H1 (cell line): ENCODE data around the gene ATG5. TPM values are rescaled to one million over a fixed set of nuclear protein-coding genes. Genes with fewer than 3 reads are reported as not detected.

Source experiments
- CTCF ChIA-PET: fragments of 300-600 bp; sonication (Branson Sonifier 250); formaldehyde crosslinking; loops from one replicate; lab custom pipeline; 2021; ENCODE audit not compliant: partially characterized antibody; lab: Charles Lee
- POLR2A ChIA-PET: fragments of 300-600 bp; sonication (Branson Sonifier 250); formaldehyde crosslinking; loops from one replicate; lab custom pipeline; 2021; ENCODE audit warnings: inconsistent platforms; ENCODE audit not compliant: partially characterized antibody; lab: Charles Lee
- DNase-seq, 2 experiments: peaks; one replicate each; pipeline versions ENCODE4 v3.0.0 to v3.0.0-alpha.2; 2010 to 2022; ENCODE audit warnings: low spot score in 2 of 2, low read depth in 1 of 2, mixed read lengths in 1 of 2
- FAIRE-seq: peaks from 2 replicates; lab custom pipeline; 2011; peaks lifted over from hg19 to GRCh38; lab: Jason Lieb, UNC
- H2AFZ ChIP-seq: 2 replicates; pipeline ENCODE4 v1.8.1; 2012; ENCODE audit warnings: low read length, inconsistent platforms
- H2AK5ac ChIP-seq: 2 replicates; pipeline ENCODE4 v1.6.1; 2013; ENCODE audit warnings: low read depth, low read length
- H2BK120ac ChIP-seq: replicated peaks from 2 replicates; pipeline ENCODE3; 2013; ENCODE audit warnings: low read depth, low read length, inconsistent platforms
- H2BK12ac ChIP-seq: 2 replicates; pipeline ENCODE4 v1.6.1; 2013; ENCODE audit warnings: low read depth, low read length
- H2BK15ac ChIP-seq: 2 replicates; pipeline ENCODE4 v1.6.1; 2013; ENCODE audit warnings: low read length
- H2BK20ac ChIP-seq: 2 replicates; pipeline ENCODE4 v1.6.1; 2013; ENCODE audit warnings: low read length
- H2BK5ac ChIP-seq: 2 replicates; pipeline ENCODE4 v1.6.1; 2013; ENCODE audit warnings: low read depth, low read length
- H3K14ac ChIP-seq: 2 replicates; pipeline ENCODE4 v1.6.1; 2013; ENCODE audit warnings: inconsistent platforms; ENCODE audit not compliant: insufficient read length
- H3K18ac ChIP-seq: 2 replicates; pipeline ENCODE4 v1.6.1; 2013; ENCODE audit warnings: low read length; ENCODE audit errors: extremely low read depth
- H3K23ac ChIP-seq: 2 replicates; pipeline ENCODE4 v1.6.1; 2013; ENCODE audit warnings: inconsistent platforms; ENCODE audit not compliant: insufficient read length
- H3K23me2 ChIP-seq: 2 replicates; pipeline ENCODE4 v1.6.1; 2013; ENCODE audit warnings: low read depth, low read length
- H3K27ac ChIP-seq: 2 replicates; pipeline ENCODE4 v1.6.1; 2011; ENCODE audit warnings: low read depth, low read length, inconsistent platforms
- H3K27me3 ChIP-seq, 4 experiments: replicated peaks in 1 of 4; 1 replicate in 1 of 4; 2 replicates in 3 of 4; pipeline versions ENCODE4 v1.6.1 to v1.8.1; 2011 to 2013; ENCODE audit warnings: low read length in 3 of 4, mild to moderate bottlenecking in 3 of 4, inconsistent platforms in 2 of 4, mixed read lengths in 2 of 4, moderate library complexity in 1 of 4; ENCODE audit not compliant: control insufficient read depth in 3 of 4, insufficient read depth in 3 of 4; ENCODE audit errors: extremely low read depth in 1 of 4
- H3K36me3 ChIP-seq, 4 experiments: 2 replicates each; pipeline versions ENCODE4 v1.6.1 to v1.8.1; 2011 to 2013; ENCODE audit warnings: mild to moderate bottlenecking in 4 of 4, low read length in 3 of 4, moderate library complexity in 2 of 4, control low read depth in 1 of 4, inconsistent platforms in 1 of 4; ENCODE audit not compliant: insufficient read depth in 4 of 4, control insufficient read depth in 2 of 4
- H3K4ac ChIP-seq: replicated peaks from 2 replicates; pipeline ENCODE3; 2013; ENCODE audit warnings: low read length, low read depth, mixed read lengths, inconsistent platforms; ENCODE audit not compliant: insufficient read length
- H3K4me1 ChIP-seq, 4 experiments: replicated peaks in 1 of 4; 1 replicate in 1 of 4; 2 replicates in 3 of 4; pipeline versions ENCODE4 v1.6.1 to v1.8.1; 2011 to 2013; ENCODE audit warnings: low read length in 3 of 4, inconsistent platforms in 2 of 4, mixed read lengths in 1 of 4; ENCODE audit not compliant: insufficient read depth in 4 of 4, control insufficient read depth in 3 of 4
- H3K4me2 ChIP-seq, 2 experiments: 2 replicates each; pipeline versions ENCODE4 v1.6.1 to v1.8.1; 2011 to 2013; ENCODE audit warnings: low read depth in 2 of 2, low read length in 2 of 2, control low read depth in 1 of 2, inconsistent platforms in 1 of 2, mild to moderate bottlenecking in 1 of 2; ENCODE audit not compliant: insufficient read depth in 1 of 2
- H3K4me3 ChIP-seq, 4 experiments: fragments of 200-600, 300-600 bp in 1 of 4; sonication (generic), shearing (Covaris generic), sonication (Bioruptor Twin) in 1 of 4; 2 replicates each; pipeline versions ENCODE4 v1.5.1 to v1.8.1; 2011 to 2016; ENCODE audit warnings: low read length in 4 of 4, low read depth in 3 of 4, control low read depth in 2 of 4, inconsistent platforms in 2 of 4, mild to moderate bottlenecking in 2 of 4, mixed read lengths in 1 of 4, moderate library complexity in 1 of 4; ENCODE audit not compliant: insufficient read depth in 2 of 4; ENCODE audit errors: extremely low read depth in 1 of 4
- H3K56ac ChIP-seq: replicated peaks from 2 replicates; pipeline ENCODE3; 2013; ENCODE audit warnings: low read depth, mild to moderate bottlenecking, mixed read lengths, low read length, inconsistent platforms; ENCODE audit not compliant: insufficient read length
- H3K79me1 ChIP-seq: 2 replicates; pipeline ENCODE4 v1.6.1; 2013; ENCODE audit warnings: low read depth, low read length, control low read depth
- H3K79me2 ChIP-seq, 2 experiments: 2 replicates each; pipeline versions ENCODE4 v1.6.1 to v1.8.1; 2012 to 2013; ENCODE audit warnings: low read length in 2 of 2, mild to moderate bottlenecking in 2 of 2, inconsistent platforms in 1 of 2; ENCODE audit not compliant: insufficient read depth in 2 of 2, control insufficient read depth in 1 of 2
- H3K9ac ChIP-seq, 4 experiments: replicated peaks in 1 of 4; 1 replicate in 1 of 4; 2 replicates in 3 of 4; pipeline versions ENCODE4 v1.6.1 to v1.8.1; 2011 to 2013; ENCODE audit warnings: low read depth in 3 of 4, low read length in 3 of 4, control low read depth in 2 of 4, mild to moderate bottlenecking in 2 of 4, moderate library complexity in 2 of 4, inconsistent platforms in 1 of 4; ENCODE audit errors: extremely low read depth in 1 of 4
- H3K9me3 ChIP-seq, 2 experiments: 2 replicates each; pipeline versions ENCODE4 v1.6.1 to v1.8.1; 2012 to 2013; ENCODE audit warnings: mild to moderate bottlenecking in 2 of 2, moderate library complexity in 2 of 2, control low read depth in 1 of 2, inconsistent platforms in 1 of 2, low read depth in 1 of 2, low read length in 1 of 2, mixed read lengths in 1 of 2; ENCODE audit not compliant: insufficient read depth in 2 of 2
- H4K20me1 ChIP-seq, 2 experiments: replicated peaks in 1 of 2; 2 replicates each; pipeline versions ENCODE3 to v1.8.1; 2011 to 2013; ENCODE audit warnings: inconsistent platforms in 2 of 2, low read length in 2 of 2, mild to moderate bottlenecking in 1 of 2; ENCODE audit not compliant: insufficient read depth in 2 of 2, control insufficient read depth in 1 of 2
- H4K5ac ChIP-seq: 2 replicates; pipeline ENCODE4 v1.6.1; 2013; ENCODE audit warnings: low read length, low read depth, mixed read lengths, inconsistent platforms; ENCODE audit not compliant: insufficient read length
- H4K8ac ChIP-seq: 2 replicates; pipeline ENCODE4 v1.8.0; 2013; ENCODE audit warnings: mild to moderate bottlenecking, moderate library complexity, low read length, inconsistent platforms; ENCODE audit not compliant: insufficient read depth; ENCODE audit errors: extremely low read depth
- H4K91ac ChIP-seq: replicated peaks from 2 replicates; pipeline ENCODE3; 2013; ENCODE audit warnings: low read length, mixed read lengths, inconsistent platforms; ENCODE audit not compliant: insufficient read length
- ASH2L ChIP-seq: fragments of 200-600, 300-600 bp; sonication (generic); IDR thresholded peaks from one replicate; pipeline ENCODE4 v1.7.1; 2017; ENCODE audit warnings: low read length
- CREB1 ChIP-seq: IDR thresholded peaks from 2 replicates; pipeline ENCODE4 v1.6.1; 2012; ENCODE audit warnings: inconsistent platforms
- EGR1 ChIP-seq: IDR thresholded peaks from 2 replicates; pipeline ENCODE4 v1.6.1; 2011; ENCODE audit warnings: low read depth, low read length, borderline replicate concordance
- EZH2 ChIP-seq: fragments of 200-600 bp; sonication (generic); IDR thresholded peaks from 2 replicates; pipeline ENCODE4 v1.7.1; 2012; ENCODE audit warnings: low read depth, mild to moderate bottlenecking, moderate library complexity, low read length, inconsistent platforms; ENCODE audit not compliant: severe bottlenecking
- KDM4A ChIP-seq: IDR thresholded peaks from one replicate; pipeline ENCODE4 v1.7.1; 2012; ENCODE audit warnings: low read depth, mild to moderate bottlenecking, moderate library complexity, low read length, inconsistent platforms; ENCODE audit not compliant: severe bottlenecking
- KDM5A ChIP-seq: fragments of 200-600 bp; IDR thresholded peaks from 2 replicates; pipeline ENCODE4 v1.7.1; 2012; ENCODE audit warnings: mild to moderate bottlenecking, low read length, inconsistent platforms, mixed read lengths
- MAFK ChIP-seq: IDR thresholded peaks from 2 replicates; pipeline ENCODE4 v1.6.1; 2012; ENCODE audit warnings: low read depth, mild to moderate bottlenecking, improper control_type of control experiment, low read length
- RAD21 ChIP-seq, 2 experiments: IDR thresholded peaks in 1 of 2; conservative IDR thresholded peaks in 1 of 2; 2 replicates each; pipeline ENCODE4 v1.6.1; 2011; ENCODE audit warnings: low read depth in 2 of 2, low read length in 2 of 2, improper control_type of control experiment in 1 of 2, inconsistent platforms in 1 of 2, mild to moderate bottlenecking in 1 of 2, moderate library complexity in 1 of 2
- SIX5 ChIP-seq: IDR thresholded peaks from 2 replicates; pipeline ENCODE4 v1.6.1; 2011; ENCODE audit warnings: mild to moderate bottlenecking, low read depth, low read length
- SP1 ChIP-seq: IDR thresholded peaks from 2 replicates; pipeline ENCODE4 v1.6.1; 2011; ENCODE audit warnings: low read depth, low read length
- SP4 ChIP-seq: IDR thresholded peaks from 2 replicates; pipeline ENCODE4 v1.6.1; 2012; ENCODE audit warnings: low read length, inconsistent platforms
- TBP ChIP-seq: IDR thresholded peaks from 2 replicates; pipeline ENCODE4 v1.6.1; 2011; ENCODE audit warnings: low read depth, low read length, improper control_type of control experiment
- YY1 ChIP-seq: IDR thresholded peaks from 2 replicates; pipeline ENCODE4 v1.6.1; 2011; ENCODE audit warnings: low read depth, mild to moderate bottlenecking, low read length
- WGBS, 2 experiments: shearing (Covaris generic) in 1 of 2; methylation state at CpG; one replicate each; pipeline versions ENCODE4 v1.1.6 to v1.1.7; 2013 to 2015; ENCODE audit warnings: low lambda C conversion rate in 2 of 2, mixed read lengths in 2 of 2, inconsistent platforms in 1 of 2, low coverage in 1 of 2, missing lambda C conversion rate in 1 of 2; ENCODE audit not compliant: insufficient replicate concordance in 2 of 2, insufficient coverage in 1 of 2, insufficient read length in 1 of 2; ENCODE audit errors: extremely low coverage in 1 of 2, missing lambda C conversion rate in 1 of 2; 5-methylcytosine and 5-hydroxymethylcytosine counted together
- polyA plus RNA-seq, 7 experiments: library from polyadenylated mRNA; depleted of rRNA in 3 of 7; stranded (reverse) in 5 of 7; unstranded in 2 of 7; fragments of >200 nt in 5 of 7; fragments of 200-250 nt in 2 of 7; gene quantifications; 1 replicate in 5 of 7; 2 replicates in 1 of 7; 4 replicates in 1 of 7; pipeline versions ENCODE4 v1.2.1 to v1.2.3, GENCODE V29; 2011 to 2013; ENCODE audit warnings: missing spikeins in 2 of 7, mixed read lengths in 2 of 7
- total RNA-seq: library from RNA; stranded (reverse); fragmentation: NEBNext Ultra II Directional; extraction: Animal tissue kit (Norgen Biotek cat#: 25700); gene quantifications from 2 replicates; pipeline ENCODE4 v1.2.1, GENCODE V29; 2021
- TF ChIP-seq, protein P1 (sequence below): IDR thresholded peaks from 2 replicates; pipeline ENCODE4 v1.6.1; 2011; ENCODE audit warnings: low read length, improper control_type of control experiment

ATG5 gene
- total and polyA plus RNA-seq, 2 of the 8 experiments (the other 6 are each of a cell fraction or from before 2014, with no cell fraction given): 18.2 to 39.0 TPM

DNA sequence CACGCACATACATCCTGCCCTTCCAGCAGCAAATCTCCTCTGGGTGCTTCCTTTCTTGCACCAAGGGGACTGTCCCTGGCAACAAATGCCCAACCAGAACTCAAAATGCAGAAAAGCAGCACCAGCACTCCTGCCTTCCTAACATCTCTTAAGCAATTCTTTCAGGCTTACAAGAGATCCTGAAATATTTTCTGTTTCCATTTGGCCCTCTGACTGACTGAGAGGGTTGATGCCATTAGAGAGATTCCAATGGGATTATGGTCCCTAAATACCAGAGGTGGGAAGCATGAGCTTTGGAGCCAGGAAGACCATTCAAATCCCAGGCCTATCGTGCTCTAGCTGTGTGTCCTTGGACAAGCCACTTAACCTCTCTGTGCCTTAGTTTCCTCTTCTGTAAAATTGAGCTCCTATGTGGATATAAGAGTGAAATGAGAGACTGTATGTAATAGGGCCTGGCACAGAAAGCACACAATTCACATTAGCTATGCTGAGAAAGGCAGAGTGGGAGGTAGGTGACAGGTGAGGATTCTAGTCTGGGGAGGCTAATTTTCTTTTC lies 182.6 kb downstream of the ATG5 start:
- no peak overlapping the region for H2BK5ac ChIP-seq
- no peak overlapping the region for H3K14ac ChIP-seq
- ChIA-PET CTCF (interaction anchor here (1.0 to 3.8 kb wide), 5 partner anchors 13 to 81 kb away, joined by 3 to 40 read pairs (median 11); no protein-coding TSS in a partner anchor), POLR2A (interaction anchor here (1.2 kb wide), 1 partner anchor 14 kb away, joined by 3 read pairs; no protein-coding TSS in a partner anchor)
- H3K56ac ChIP-seq: no peak overlapping the region
- H3K23ac ChIP-seq: no peak overlapping the region
- H3K4me3 ChIP-seq: no peak overlapping the region
- no peaks in the 10 kb centered on the region for H3K79me1 ChIP-seq
- no peaks in the 10 kb centered on the region for H3K79me2 ChIP-seq
- H2BK120ac ChIP-seq: no peak overlapping the region
- no peak for DNase-seq
- H3K4me2 ChIP-seq: no peak overlapping the region
- H3K18ac ChIP-seq: no peak overlapping the region
- H3K36me3 ChIP-seq: no peaks in the 10 kb centered on the region
- H2BK12ac ChIP-seq: no peak overlapping the region
- no peaks in the 10 kb centered on the region for H3K9me3 ChIP-seq
- H2AK5ac ChIP-seq: no peak overlapping the region
- no peaks in the 10 kb centered on the region for H4K20me1 ChIP-seq
- no peak overlapping the region for H3K9ac ChIP-seq
- peaks cover 0 to 8% (median 7%) of the 10 kb centered on the region in 4 experiments; a peak in 4 of 7 replicates for H3K4me1 ChIP-seq
- no peak for FAIRE-seq
- no peak overlapping the region for H2AFZ ChIP-seq
- H4K5ac ChIP-seq: no peak overlapping the region
- H4K8ac ChIP-seq: peak overlapping the region; percentile 28; the same call in 1 of the 2 replicates
- no peak overlapping the region for H4K91ac ChIP-seq
- H3K23me2 ChIP-seq: no peaks in the 10 kb centered on the region
- no peak overlapping the region for H3K4ac ChIP-seq
- 87% methylated on average over 2 of the region's 2 CpGs; no CpG with 5 or more reads in 1 of the 2 experiments for WGBS, 2 experiments
- no peaks in the 10 kb centered on the region for H3K27me3 ChIP-seq
- H2BK20ac ChIP-seq: no peak overlapping the region
- no peak overlapping the region for H2BK15ac ChIP-seq
- H3K27ac ChIP-seq: no peak overlapping the region
- TF ChIP-seq CREB1 (no peak), KDM5A (no peak), EGR1 (no peak), RAD21 (IDR thresholded peaks at IDR 0.05 in 1 of 2, conservative IDR thresholded peaks at IDR 0.05 in 1 of 2; ENCODE audit: low read depth in 2 of 2, low read length in 2 of 2) (no peak), KDM4A (no peak), MAFK (no peak), SP1 (no peak), SP4 (no peak), TBP (no peak), SIX5 (no peak), EZH2 (no peak), YY1 (no peak), ASH2L (no peak)
- TF ChIP-seq, protein P1, sequence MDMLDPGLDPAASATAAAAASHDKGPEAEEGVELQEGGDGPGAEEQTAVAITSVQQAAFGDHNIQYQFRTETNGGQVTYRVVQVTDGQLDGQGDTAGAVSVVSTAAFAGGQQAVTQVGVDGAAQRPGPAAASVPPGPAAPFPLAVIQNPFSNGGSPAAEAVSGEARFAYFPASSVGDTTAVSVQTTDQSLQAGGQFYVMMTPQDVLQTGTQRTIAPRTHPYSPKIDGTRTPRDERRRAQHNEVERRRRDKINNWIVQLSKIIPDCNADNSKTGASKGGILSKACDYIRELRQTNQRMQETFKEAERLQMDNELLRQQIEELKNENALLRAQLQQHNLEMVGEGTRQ: no peak
